Mesendoderm (in vitro differentiated cells): ENCODE data around the gene MUTYH.

ENCODE experiments used
- DNase-seq: peaks from one replicate; pipeline ENCODE4 v3.0.0; 2013
- H2AK5ac ChIP-seq: 2 replicates; pipeline ENCODE4 v1.6.1; 2013; ENCODE audit warnings: low read length, inconsistent platforms
- H2BK120ac ChIP-seq: 2 replicates; pipeline ENCODE4 v1.6.1; 2013; ENCODE audit warnings: low read depth, mild to moderate bottlenecking, low read length, moderate library complexity, mixed read lengths
- H2BK15ac ChIP-seq: replicated peaks from 2 replicates; pipeline ENCODE4 v1.6.1; 2013; ENCODE audit warnings: low read depth, mild to moderate bottlenecking, moderate library complexity
- H2BK5ac ChIP-seq: 2 replicates; pipeline ENCODE4 v1.6.1; 2013; ENCODE audit warnings: low read length, inconsistent platforms
- H3K18ac ChIP-seq: 2 replicates; pipeline ENCODE4 v1.6.1; 2013; ENCODE audit warnings: mild to moderate bottlenecking, low read length, mixed read lengths
- H3K23ac ChIP-seq: one replicate; pipeline ENCODE4 v1.6.1; 2013; ENCODE audit warnings: low read length
- H3K27ac ChIP-seq: 2 replicates; pipeline ENCODE4 v1.5.1; 2013; ENCODE audit warnings: low read depth, mild to moderate bottlenecking, inconsistent platforms, low read length, moderate library complexity
- H3K27me3 ChIP-seq: 2 replicates; pipeline ENCODE4 v1.6.1; 2013; ENCODE audit warnings: low read length, control low read depth, mild to moderate bottlenecking, inconsistent platforms; ENCODE audit not compliant: insufficient read depth, poor library complexity
- H3K36me3 ChIP-seq: 2 replicates; pipeline ENCODE4 v1.6.1; 2013; ENCODE audit warnings: low read length, inconsistent platforms; ENCODE audit not compliant: control insufficient read depth, insufficient read depth
- H3K4ac ChIP-seq: one replicate; pipeline ENCODE4 v1.6.1; 2013; ENCODE audit warnings: low read depth, mild to moderate bottlenecking, low read length, moderate library complexity
- H3K4me1 ChIP-seq: 2 replicates; pipeline ENCODE4 v1.6.1; 2013; ENCODE audit warnings: low read depth, low read length, inconsistent platforms; ENCODE audit not compliant: control insufficient read depth
- H3K4me2 ChIP-seq: 2 replicates; pipeline ENCODE4 v1.6.1; 2013; ENCODE audit warnings: low read length
- H3K4me3 ChIP-seq: 2 replicates; pipeline ENCODE4 v1.5.1; 2013; ENCODE audit warnings: mild to moderate bottlenecking, low read length
- H3K56ac ChIP-seq: one replicate; pipeline ENCODE4 v1.6.1; 2013; ENCODE audit warnings: low read length
- H3K79me1 ChIP-seq: 2 replicates; pipeline ENCODE4 v1.6.1; 2013; ENCODE audit warnings: low read length, inconsistent platforms
- H3K79me2 ChIP-seq: 2 replicates; pipeline ENCODE4 v1.6.1; 2013; ENCODE audit warnings: mild to moderate bottlenecking, low read length; ENCODE audit not compliant: control insufficient read depth, insufficient read depth
- H3K9ac ChIP-seq: 2 replicates; pipeline ENCODE4 v1.6.1; 2013; ENCODE audit warnings: low read length, inconsistent platforms
- H4K5ac ChIP-seq: one replicate; pipeline ENCODE4 v1.6.1; 2013; ENCODE audit warnings: low read length
- H4K8ac ChIP-seq: one replicate; pipeline ENCODE4 v1.6.1; 2013; ENCODE audit warnings: low read depth, mild to moderate bottlenecking, control low read depth, low read length, moderate library complexity
- WGBS: extraction: QIAGEN DNeasy Blood & Tissue Kit; methylation state at CpG from one replicate; pipeline ENCODE4 v1.1.7; 2013; ENCODE audit warnings: low lambda C conversion rate, missing lambda C conversion rate; ENCODE audit not compliant: insufficient coverage; ENCODE audit errors: extremely low coverage; 5-methylcytosine and 5-hydroxymethylcytosine counted together

Gene MUTYH

GRCh38 chr1:45329445-45329844, 10.8 kb downstream of the MUTYH start:
- H3K27ac ChIP-seq: peak overlapping the region; percentile 89

GRCh38 chr1:45328680-45329079, 11.6 kb downstream of the MUTYH start:
- H3K9ac ChIP-seq: peak overlapping the region; percentile 92

More at GRCh38 chr1:45329445-45329844, 10.8 kb downstream of the MUTYH start:
- WGBS: no CpG with 5 or more reads among the region's 4 CpGs
- H3K27me3 ChIP-seq: no peaks in the 10 kb centered on the region
- H4K5ac ChIP-seq: no peak overlapping the region
- no peak overlapping the region for H3K4ac ChIP-seq
- no peak overlapping the region for H2BK15ac ChIP-seq
- no peak overlapping the region for H3K4me3 ChIP-seq
- H4K8ac ChIP-seq: no peak overlapping the region
- H3K9ac ChIP-seq: peak overlapping the region; percentile 92
- peak overlapping the region; percentile 52 for H3K4me2 ChIP-seq
- no peak overlapping the region for H3K23ac ChIP-seq
- H2AK5ac ChIP-seq: peak overlapping the region; percentile 74
- peak overlapping the region; percentile 76 for H2BK5ac ChIP-seq
- H3K36me3 ChIP-seq: no peaks in the 10 kb centered on the region
- peaks cover 17% of the 10 kb centered on the region for H3K79me2 ChIP-seq
- peaks cover 11% of the 10 kb centered on the region for H3K4me1 ChIP-seq
- H3K79me1 ChIP-seq: peaks cover 4% of the 10 kb centered on the region
- H3K56ac ChIP-seq: peak overlapping the region; percentile 71
- H3K18ac ChIP-seq: peak overlapping the region; percentile 63
- peak overlapping the region; percentile 13 for H2BK120ac ChIP-seq
- DNase-seq: peak; percentile 98

GRCh38 chr1:45327644-45328515, 12.4 kb downstream of the MUTYH start:
- H2AK5ac ChIP-seq: peak overlapping the region; percentile 64
- WGBS: no CpG with 5 or more reads among the region's 19 CpGs
- H3K27ac ChIP-seq: peak overlapping the region; percentile 72
- peak overlapping the region; percentile 100 for H3K23ac ChIP-seq
- peaks cover 17% of the 10 kb centered on the region for H3K79me2 ChIP-seq
- H2BK120ac ChIP-seq: no peak overlapping the region
- peak; percentile 70 for DNase-seq
- no peak overlapping the region for H4K8ac ChIP-seq
- H3K4ac ChIP-seq: peak overlapping the region; percentile 29
- peak overlapping the region; percentile 92 for H3K9ac ChIP-seq
- peaks cover 4% of the 10 kb centered on the region for H3K79me1 ChIP-seq
- H2BK5ac ChIP-seq: peak overlapping the region; percentile 72
- peaks cover 11% of the 10 kb centered on the region for H3K4me1 ChIP-seq
- peak overlapping the region; percentile 84 for H3K4me3 ChIP-seq
- H3K36me3 ChIP-seq: no peaks in the 10 kb centered on the region
- H3K56ac ChIP-seq: peak overlapping the region; percentile 98
- H3K4me2 ChIP-seq: peak overlapping the region; percentile 65
- H3K27me3 ChIP-seq: no peaks in the 10 kb centered on the region
- H2BK15ac ChIP-seq: no peak overlapping the region
- no peak overlapping the region for H4K5ac ChIP-seq
- peak overlapping the region; percentile 77 for H3K18ac ChIP-seq

More at GRCh38 chr1:45328680-45329079, 11.6 kb downstream of the MUTYH start:
- peak overlapping the region; percentile 63 for H3K18ac ChIP-seq
- H2BK15ac ChIP-seq: no peak overlapping the region
- no peak overlapping the region for H4K5ac ChIP-seq
- H3K4me3 ChIP-seq: peak overlapping the region; percentile 8
- H3K79me1 ChIP-seq: peaks cover 4% of the 10 kb centered on the region
- no peak overlapping the region for H4K8ac ChIP-seq
- DNase-seq: peak; percentile 67
- no CpG with 5 or more reads among the region's 5 CpGs for WGBS
- no peak overlapping the region for H3K23ac ChIP-seq
- H3K4me1 ChIP-seq: peaks cover 11% of the 10 kb centered on the region
- H3K56ac ChIP-seq: peak overlapping the region; percentile 71
- peak overlapping the region; percentile 89 for H3K27ac ChIP-seq
- peak overlapping the region; percentile 57 for H3K4ac ChIP-seq
- H2BK120ac ChIP-seq: no peak overlapping the region
- H3K79me2 ChIP-seq: peaks cover 17% of the 10 kb centered on the region
- peak overlapping the region; percentile 2 for H2BK5ac ChIP-seq
- H2AK5ac ChIP-seq: peak overlapping the region; percentile 83
- no peaks in the 10 kb centered on the region for H3K27me3 ChIP-seq
- peak overlapping the region; percentile 52 for H3K4me2 ChIP-seq
- no peaks in the 10 kb centered on the region for H3K36me3 ChIP-seq

- Histone ChIP-seq H2AK5ac (peak within 1 kb of the TSS; percentile 97), H3K79me2 (peaks cover 17% of the 10 kb centered on the region), H2BK5ac (peak within 1 kb of the TSS; percentile 83), H3K4me3 (peak within 1 kb of the TSS; percentile 84), H3K4me1 (peaks cover 13% of the 10 kb centered on the region), H3K18ac (peak within 1 kb of the TSS; percentile 79), H3K79me1 (peaks cover 4% of the 10 kb centered on the region), H3K36me3 (no peaks in the 10 kb centered on the region), H3K9ac (peak within 1 kb of the TSS; percentile 92), H3K27me3 (no peaks in the 10 kb centered on the region), H3K4me2 (peak within 1 kb of the TSS; percentile 65), H2BK15ac (no peak within 1 kb of the TSS), H4K5ac (no peak within 1 kb of the TSS), H3K4ac (peak within 1 kb of the TSS; percentile 56), H3K27ac (peak within 1 kb of the TSS; percentile 72), H3K56ac (peak within 1 kb of the TSS; percentile 98), H3K23ac (peak within 1 kb of the TSS; percentile 100), H2BK120ac (no peak within 1 kb of the TSS), H4K8ac (no peak within 1 kb of the TSS)
- peak; percentile 96 for DNase-seq
- no CpG with 5 or more reads among the region's 96 CpGs for WGBS
These were observed 13.3 kb downstream of the MUTYH start, which contains the start of gene HPDL for GRCh38 chr1:45326627-45327623. Gene HPDL, plus strand, starts transcription at chr1:45326895. Its CDS starts 254 bp downstream, at chr1:45327149.

GRCh38 chr1:45325851-45326506, 14.3 kb downstream of the MUTYH start:
- H3K4me1 ChIP-seq: peaks cover 13% of the 10 kb centered on the region
- H3K4me3 ChIP-seq: no peak overlapping the region
- no peak overlapping the region for H3K4ac ChIP-seq
- peaks cover 4% of the 10 kb centered on the region for H3K79me1 ChIP-seq
- peak overlapping the region; percentile 0 for H2BK5ac ChIP-seq
- peak overlapping the region; percentile 97 for H2AK5ac ChIP-seq
- no peaks in the 10 kb centered on the region for H3K27me3 ChIP-seq
- DNase-seq: no peak
- no peak overlapping the region for H2BK120ac ChIP-seq
- peak overlapping the region; percentile 79 for H3K18ac ChIP-seq
- no peak overlapping the region for H3K4me2 ChIP-seq
- no peak overlapping the region for H4K5ac ChIP-seq
- peak overlapping the region; percentile 84 for H3K56ac ChIP-seq
- no peak overlapping the region for H3K23ac ChIP-seq
- H3K9ac ChIP-seq: peak overlapping the region; percentile 72
- no peak overlapping the region for H4K8ac ChIP-seq
- WGBS: no CpG with 5 or more reads among the region's 6 CpGs
- H3K36me3 ChIP-seq: no peaks in the 10 kb centered on the region
- H3K79me2 ChIP-seq: peaks cover 17% of the 10 kb centered on the region
- H3K27ac ChIP-seq: no peak overlapping the region
- H2BK15ac ChIP-seq: no peak overlapping the region
